Neural cell (in vitro differentiated cells): Measurements from ENCODE around the gene SLCO2A1. TPM values are rescaled to one million over a fixed set of nuclear protein-coding genes. Genes with fewer than 3 reads are reported as not detected.

ENCODE experiments used
- H2AFZ ChIP-seq: fragments of 200-600, 300-800 bp; sonication (generic), shearing (Covaris generic); 2 replicates; pipeline ENCODE4 v1.6.0; 2014; ENCODE audit warnings: low read depth, mild to moderate bottlenecking, antibody characterized with exemption, low read length, moderate library complexity
- H3F3A ChIP-seq: fragments of 200-600 bp; shearing (Covaris generic); 2 replicates; pipeline ENCODE4 v1.6.1; 2016; ENCODE audit warnings: mild to moderate bottlenecking, moderate library complexity, mixed read lengths, antibody characterized with exemption, low read length; ENCODE audit not compliant: insufficient read depth, poor library complexity, severe bottlenecking
- H3K27ac ChIP-seq: fragments of 200-600, 300-800 bp; sonication (generic), shearing (Covaris generic); 2 replicates; pipeline ENCODE4 v1.5.1; 2014; ENCODE audit warnings: mild to moderate bottlenecking, low read length, moderate library complexity
- H3K27me3 ChIP-seq: fragments of 300-800, 200-600 bp; sonication (generic), shearing (Covaris generic); 2 replicates; pipeline ENCODE4 v1.6.0; 2014; ENCODE audit warnings: mild to moderate bottlenecking, low read depth, low read length, moderate library complexity; ENCODE audit not compliant: insufficient read depth
- H3K36me3 ChIP-seq: fragments of 300-800, 200-600 bp; sonication (generic), shearing (Covaris generic); 2 replicates; pipeline ENCODE4 v1.5.1; 2014; ENCODE audit warnings: mild to moderate bottlenecking, antibody characterized with exemption, low read length, moderate library complexity; ENCODE audit not compliant: insufficient read depth
- H3K4me2 ChIP-seq: fragments of 300-800, 200-600 bp; sonication (generic), shearing (Covaris generic); 2 replicates; pipeline ENCODE4 v1.6.0; 2014; ENCODE audit warnings: mild to moderate bottlenecking, low read length
- H3K4me3 ChIP-seq: fragments of 300-800, 200-600 bp; sonication (generic), shearing (Covaris generic); 2 replicates; pipeline ENCODE4 v1.5.1; 2014; ENCODE audit warnings: mild to moderate bottlenecking, low read length, moderate library complexity
- H3K79me2 ChIP-seq: fragments of 200-600 bp; shearing (Covaris generic); replicated peaks from 2 replicates; pipeline ENCODE4 v1.6.0; 2014; ENCODE audit warnings: mild to moderate bottlenecking, low read length, moderate library complexity; ENCODE audit not compliant: insufficient read depth
- H3K9ac ChIP-seq: fragments of 300-800, 200-600 bp; sonication (generic), shearing (Covaris generic); 2 replicates; pipeline ENCODE4 v1.6.1; 2016; ENCODE audit warnings: mild to moderate bottlenecking, low read length, mixed read lengths
- H3K9me2 ChIP-seq: fragments of 200-600 bp; shearing (Covaris generic); 2 replicates; pipeline ENCODE4 v1.6.1; 2016; ENCODE audit warnings: mild to moderate bottlenecking, low read length, mixed read lengths; ENCODE audit not compliant: insufficient read depth
- H3K9me3 ChIP-seq: fragments of 200-600, 300-800 bp; sonication (generic), shearing (Covaris generic); 2 replicates; pipeline ENCODE4 v1.6.1; 2016; ENCODE audit warnings: mild to moderate bottlenecking, mixed run types, low read length, moderate library complexity, mixed read lengths
- H4K20me1 ChIP-seq: fragments of 200-600 bp; shearing (Covaris generic); 2 replicates; pipeline ENCODE4 v1.6.1; 2016; ENCODE audit warnings: mild to moderate bottlenecking, mixed run types; ENCODE audit not compliant: insufficient read depth
- CTCF ChIP-seq: fragments of 450-650 bp; IDR thresholded peaks from 2 replicates; pipeline ENCODE4 v1.5.1; 2014; ENCODE audit warnings: antibody characterized with exemption, mild to moderate bottlenecking, moderate library complexity; ENCODE audit not compliant: poor library complexity, severe bottlenecking
- EP300 ChIP-seq: fragments of 450-650 bp; conservative IDR thresholded peaks from 2 replicates; pipeline ENCODE4 v1.6.1; 2014; ENCODE audit warnings: antibody characterized with exemption, mild to moderate bottlenecking, moderate library complexity; ENCODE audit not compliant: poor library complexity, severe bottlenecking
- EZH2 ChIP-seq: fragments of 200-600, 300-800 bp; shearing (Covaris generic), sonication (generic); IDR thresholded peaks from 2 replicates; pipeline ENCODE4 v1.6.1; 2014; ENCODE audit warnings: antibody characterized with exemption, low read length, borderline replicate concordance, mild to moderate bottlenecking; ENCODE audit not compliant: insufficient read depth, poor library complexity, severe bottlenecking
- MXI1 ChIP-seq: fragments of 450-650 bp; conservative IDR thresholded peaks from 2 replicates; pipeline ENCODE4 v1.6.1; 2014; ENCODE audit warnings: antibody characterized with exemption, mild to moderate bottlenecking; ENCODE audit not compliant: poor library complexity, severe bottlenecking
- POLR2AphosphoS5 ChIP-seq: IDR thresholded peaks from 2 replicates; pipeline ENCODE4 v1.6.1; 2012
- RAD21 ChIP-seq: fragments of 450-650 bp; conservative IDR thresholded peaks from 2 replicates; pipeline ENCODE4 v1.6.1; 2014; ENCODE audit warnings: antibody characterized with exemption, mild to moderate bottlenecking, moderate library complexity
- REST ChIP-seq: IDR thresholded peaks from 2 replicates; pipeline ENCODE4 v1.6.1; 2012; ENCODE audit warnings: borderline replicate concordance
- SMC3 ChIP-seq: fragments of 450-650 bp; conservative IDR thresholded peaks from 2 replicates; pipeline ENCODE4 v1.6.1; 2014; ENCODE audit warnings: antibody characterized with exemption, mild to moderate bottlenecking, moderate library complexity; ENCODE audit not compliant: poor library complexity
- TAF1 ChIP-seq: IDR thresholded peaks from 2 replicates; pipeline ENCODE4 v1.6.1; 2012; ENCODE audit warnings: low read depth
- polyA plus RNA-seq: library from polyadenylated mRNA; depleted of rRNA; stranded (reverse); fragments of >200 nt; gene quantifications from 2 replicates; pipeline ENCODE4 v1.2.3, GENCODE V29; 2014

SLCO2A1 gene
- polyA plus RNA-seq, 1 donor from 2014 or later = not detected

- H3K27ac ChIP-seq = no peak overlapping the region
- no peaks in the 10 kb centered on the region for H3K9me2 ChIP-seq
- H3K9me3 ChIP-seq = no peaks in the 10 kb centered on the region
- H4K20me1 ChIP-seq = no peaks in the 10 kb centered on the region
- TF ChIP-seq RAD21 (no peak), REST (no peak), TAF1 (no peak), EZH2 (no peak), POLR2AphosphoS5 (no peak), EP300 (no peak), SMC3 (no peak), MXI1 (no peak), CTCF (no peak)
- H3K4me2 ChIP-seq = no peak overlapping the region
- H3F3A ChIP-seq = no peaks in the 10 kb centered on the region
- no peaks in the 10 kb centered on the region for H3K36me3 ChIP-seq
- no peak overlapping the region for H3K4me3 ChIP-seq
- no peak overlapping the region for H2AFZ ChIP-seq
- no peak overlapping the region for H3K9ac ChIP-seq
- H3K27me3 ChIP-seq = no peaks in the 10 kb centered on the region
- H3K79me2 ChIP-seq = no peaks in the 10 kb centered on the region
These were observed 25.2 kb upstream of the SLCO2A1 start for GRCh38 chr3:134054881-134055280.

GRCh38 chr3:134054231-134054630 lies 24.5 kb upstream of the SLCO2A1 start:
- no peak overlapping the region for H3K27ac ChIP-seq
- no peaks in the 10 kb centered on the region for H4K20me1 ChIP-seq
- H2AFZ ChIP-seq = no peak overlapping the region
- TF ChIP-seq TAF1 = no peak
- no peak for TF ChIP-seq SMC3
- no peak for TF ChIP-seq MXI1
- no peak for TF ChIP-seq EZH2
- no peak for TF ChIP-seq REST
- no peak for TF ChIP-seq CTCF
- TF ChIP-seq POLR2AphosphoS5 = no peak
- TF ChIP-seq EP300 = no peak
- no peak for TF ChIP-seq RAD21
- no peaks in the 10 kb centered on the region for H3K9me2 ChIP-seq
- no peaks in the 10 kb centered on the region for H3K9me3 ChIP-seq
- H3K79me2 ChIP-seq = no peaks in the 10 kb centered on the region
- no peak overlapping the region for H3K9ac ChIP-seq
- no peak overlapping the region for H3K4me3 ChIP-seq
- H3K4me2 ChIP-seq = no peak overlapping the region
- no peaks in the 10 kb centered on the region for H3F3A ChIP-seq
- H3K27me3 ChIP-seq = no peaks in the 10 kb centered on the region
- no peaks in the 10 kb centered on the region for H3K36me3 ChIP-seq
